Measurements from ENCODE around the gene HLA-DQB1.

Gene HLA-DQB1

DNA sequence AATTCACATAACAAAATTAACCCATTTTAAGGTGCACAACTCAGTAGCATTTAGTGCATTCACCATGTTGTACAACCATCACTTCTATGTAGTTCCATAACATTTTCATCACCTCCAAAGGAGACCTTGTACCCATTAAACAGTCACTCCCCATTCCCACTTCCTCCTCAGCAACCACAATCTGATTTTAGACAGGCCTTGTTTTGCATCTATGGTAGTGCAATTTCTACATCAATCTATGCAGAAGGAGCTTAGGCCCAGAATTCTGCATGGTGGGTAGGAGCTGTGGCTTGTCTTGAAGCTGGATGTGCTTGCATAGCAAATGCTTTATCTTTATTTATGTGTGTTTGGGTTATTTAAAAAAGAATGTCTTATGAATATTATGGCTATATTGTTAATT, 42.8 kb downstream of the HLA-DQB1 start:
- DNase-seq = no peak

DNA sequence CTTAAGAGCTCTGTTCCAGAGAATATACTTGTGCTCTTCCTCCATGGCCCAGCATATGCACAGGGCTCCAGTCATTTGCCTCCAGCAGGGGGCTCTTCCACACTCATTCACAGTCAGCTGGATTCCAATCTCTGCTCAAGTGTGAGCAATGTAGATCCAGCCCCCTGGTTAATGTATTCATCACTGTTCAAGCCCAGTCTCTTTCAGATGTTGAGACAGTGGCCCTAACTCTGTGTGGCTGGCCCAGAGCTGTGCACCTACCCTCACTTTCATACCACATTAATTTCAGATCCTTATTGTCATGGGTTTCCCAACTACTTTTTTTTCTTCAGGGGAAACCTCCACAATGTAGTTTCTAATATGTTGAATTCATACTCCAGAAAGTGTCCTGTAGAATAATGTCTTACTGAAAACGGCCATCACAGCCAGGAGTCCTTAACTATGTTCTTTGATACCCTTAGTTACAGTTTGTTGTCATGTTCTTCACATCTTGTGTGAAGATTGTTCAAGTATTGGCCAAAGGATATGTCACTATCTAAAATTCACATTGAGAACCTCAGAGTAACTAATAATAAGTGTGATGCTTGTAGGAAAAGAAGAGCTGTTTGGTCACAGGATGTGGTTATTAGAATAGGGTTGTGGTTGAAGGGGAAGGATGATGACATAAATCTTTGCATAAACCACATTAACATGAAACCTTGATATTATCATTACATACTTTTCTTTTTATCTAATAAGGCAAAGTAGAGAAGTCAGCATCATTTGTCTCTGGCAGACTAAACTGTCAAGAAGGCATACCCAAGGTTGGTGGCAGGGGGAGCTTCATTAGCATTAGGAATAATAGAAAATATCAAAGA, 43.7 kb downstream of the HLA-DQB1 start:
- peak; percentile 36 for DNase-seq

DNA sequence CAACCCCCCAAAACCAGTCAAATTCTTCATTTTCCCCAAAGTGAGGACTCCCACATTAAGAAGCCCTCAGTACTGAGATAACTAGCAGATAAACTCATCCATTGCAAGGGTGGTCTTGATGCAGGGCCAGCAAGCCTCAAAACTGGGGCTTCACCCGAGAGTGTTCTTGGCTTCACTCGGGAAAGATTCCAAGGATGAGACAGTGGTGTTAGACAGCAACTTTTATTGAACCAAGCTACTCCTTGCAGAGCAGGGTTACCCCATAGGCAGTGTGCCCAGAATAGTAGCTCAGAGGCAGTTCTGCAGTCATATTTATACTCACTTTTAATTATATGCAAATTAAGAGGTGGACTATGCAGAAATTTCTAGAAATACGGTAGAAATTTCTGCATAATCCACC, 45.1 kb downstream of the HLA-DQB1 start:
- no peak for DNase-seq

DNA sequence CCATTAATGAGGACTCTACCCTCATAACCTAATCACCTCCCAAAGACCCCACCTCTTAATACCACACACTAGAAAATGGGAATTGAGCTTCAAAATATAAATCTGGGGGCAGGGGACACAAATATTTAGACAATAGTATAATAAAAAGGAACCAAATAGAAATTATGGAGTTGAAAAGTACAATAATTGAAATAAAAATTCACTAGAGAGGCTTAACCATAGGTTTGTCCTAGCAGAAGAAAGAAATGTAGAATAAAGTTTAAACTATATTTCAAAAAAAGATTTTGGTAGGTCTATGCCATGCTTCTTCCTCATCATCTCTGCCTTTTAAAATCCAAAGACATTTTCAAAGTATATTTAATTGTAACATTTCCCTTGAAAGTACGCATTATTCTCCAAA, 48.7 kb downstream of the HLA-DQB1 start:
- no peak for DNase-seq

DNA sequence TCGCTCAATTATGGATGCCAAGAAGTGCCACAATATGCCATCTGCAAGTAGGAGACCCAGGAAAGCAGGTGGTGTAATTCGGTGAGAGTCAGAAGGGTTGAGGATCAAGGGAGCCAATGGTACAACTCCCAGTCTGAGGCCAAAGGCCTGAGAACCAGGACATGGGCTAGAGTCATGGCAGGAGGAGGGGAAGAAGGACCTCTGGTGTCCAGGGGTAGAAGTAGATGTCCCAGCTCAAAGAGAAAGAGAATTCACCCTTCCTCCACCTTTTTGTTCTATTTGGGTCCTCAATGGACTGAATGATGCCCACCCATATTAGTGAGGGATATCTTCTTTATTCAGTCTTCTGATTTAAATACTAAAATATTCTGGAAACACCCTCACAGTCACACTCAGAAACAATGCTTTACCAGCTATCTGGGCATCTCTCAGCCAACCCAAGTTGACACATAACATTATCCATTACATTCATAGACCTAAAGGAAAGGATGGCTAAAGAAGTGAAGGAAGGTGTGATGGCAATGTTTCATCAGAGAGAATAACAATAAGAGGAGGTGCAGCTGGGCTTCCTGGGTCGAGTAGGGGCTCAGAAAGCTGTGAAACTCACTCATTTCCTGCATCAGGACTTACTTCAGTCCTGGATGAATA, 50.4 kb downstream of the HLA-DQB1 start:
- no peak for DNase-seq

DNA sequence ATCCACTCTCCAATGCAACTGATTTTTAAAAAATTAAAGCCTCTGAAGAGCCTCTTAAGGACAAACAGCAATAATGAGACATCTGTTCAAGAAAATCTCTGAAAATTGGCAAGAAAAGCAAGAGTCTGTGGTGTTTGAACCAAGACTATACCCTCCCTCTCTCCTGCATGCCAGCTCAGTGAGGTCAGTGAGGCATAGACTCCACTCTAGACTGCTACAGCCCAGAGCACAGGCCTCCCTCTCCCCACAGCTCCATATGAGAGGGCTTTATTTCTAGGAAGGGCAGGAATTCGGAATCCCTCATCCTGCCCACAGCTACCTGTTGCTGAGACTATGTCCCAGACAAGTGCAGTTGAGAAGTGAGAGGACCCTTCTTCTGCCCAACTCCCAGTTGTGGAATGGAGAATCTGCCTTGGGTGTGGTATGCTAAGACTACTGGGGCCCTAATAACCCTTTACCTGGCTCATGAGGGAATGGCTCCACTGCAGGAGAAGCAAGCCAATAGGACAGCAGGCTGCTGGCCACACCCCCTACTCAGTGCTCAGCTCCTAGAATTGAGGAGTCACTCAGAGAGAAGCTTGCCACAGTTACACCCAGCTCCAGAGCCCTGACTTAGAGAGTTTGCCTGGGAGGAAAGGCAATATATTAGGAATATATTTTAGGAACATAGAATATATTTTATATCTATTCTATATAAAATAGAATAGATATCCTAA, 51.9 kb downstream of the HLA-DQB1 start:
- no peak for DNase-seq

DNA sequence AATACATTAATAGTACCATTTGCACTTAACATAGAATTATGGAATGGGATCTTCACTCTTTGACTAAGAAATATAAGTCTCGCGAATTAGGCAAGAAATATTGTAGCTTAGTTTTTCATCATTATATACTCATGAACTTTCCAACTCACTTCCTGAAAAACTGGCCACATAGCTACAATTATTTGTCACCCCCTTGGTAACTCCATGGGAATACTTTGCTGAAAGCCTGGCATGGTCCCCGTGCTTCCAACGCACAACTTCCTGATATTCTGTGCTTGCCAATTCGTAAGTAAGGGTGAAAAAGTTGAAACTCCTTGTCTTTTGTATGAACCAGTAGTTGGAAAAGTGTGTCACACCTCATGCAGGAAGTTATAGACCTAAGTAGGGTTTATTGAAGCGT, 53.0 kb downstream of the HLA-DQB1 start:
- DNase-seq = no peak

DNA sequence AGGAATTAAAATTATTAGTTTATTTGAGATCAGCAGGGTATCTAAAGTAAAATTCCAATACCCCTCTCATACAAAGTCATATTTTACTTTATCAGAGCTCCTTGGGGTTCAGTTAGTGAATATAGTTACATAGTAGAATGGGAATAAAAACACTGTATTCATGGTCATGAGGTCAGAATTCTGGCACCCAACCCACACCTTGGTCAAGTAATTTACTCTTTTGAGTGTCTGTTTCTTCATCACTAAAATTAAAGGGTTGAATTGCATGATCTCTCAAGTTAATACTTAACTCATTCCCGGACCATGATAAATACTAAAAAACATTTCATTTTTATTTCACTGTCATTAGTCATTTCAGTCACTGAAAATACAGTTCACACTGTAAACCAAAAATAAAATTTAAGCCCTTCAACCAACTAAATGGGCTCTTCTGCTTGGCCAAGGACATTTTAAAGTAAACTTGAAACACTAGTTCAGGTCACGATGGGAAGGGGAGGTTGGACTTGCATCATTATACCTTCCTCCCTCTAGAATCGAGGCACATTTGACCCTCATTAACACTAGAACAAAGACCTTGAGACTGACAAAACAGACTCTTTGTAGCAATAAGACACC, 55.7 kb downstream of the HLA-DQB1 start:
- no peak for DNase-seq

DNA sequence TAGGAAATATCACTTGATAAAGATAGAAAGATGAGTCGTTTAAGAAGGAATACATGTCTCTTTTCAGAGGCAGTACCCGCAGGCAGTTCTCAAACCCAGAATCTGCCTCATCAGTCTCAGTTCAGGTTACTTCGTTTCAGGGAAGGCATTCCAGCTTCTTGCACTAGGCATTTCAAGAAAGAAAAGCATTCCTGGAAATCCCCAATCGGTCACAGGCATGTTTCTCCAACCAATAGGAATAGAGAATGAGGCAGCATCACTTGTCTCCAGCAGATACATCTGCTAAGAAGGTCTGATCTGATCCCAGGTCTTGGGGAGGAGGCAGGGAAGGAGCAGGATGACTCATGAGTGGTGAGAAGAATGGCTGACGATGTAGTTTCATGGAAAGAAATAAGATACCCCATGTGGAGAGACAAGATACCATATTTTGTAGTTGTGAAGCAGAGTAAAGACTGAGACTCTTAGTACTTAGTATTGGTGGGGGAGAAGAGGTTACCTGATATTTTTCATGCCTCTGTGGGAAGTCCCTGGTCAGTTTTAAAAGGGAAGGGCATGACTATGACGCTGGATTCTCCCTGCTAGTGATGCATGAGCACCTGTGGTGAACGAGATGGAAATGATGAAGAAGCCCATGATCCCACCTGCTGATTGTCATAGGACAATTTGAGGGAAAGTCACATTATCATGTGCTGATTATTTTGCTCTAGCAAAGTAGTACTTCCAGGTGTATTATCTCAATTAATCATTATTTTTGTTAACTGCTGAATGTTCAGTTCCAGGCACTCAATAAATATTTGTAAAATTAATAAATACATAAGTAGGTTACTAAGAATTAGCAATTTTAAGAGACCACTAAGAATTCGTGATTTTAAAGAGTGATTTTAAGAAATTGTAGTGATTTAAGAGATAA, 56.5 kb downstream of the HLA-DQB1 start:
- DNase-seq = peak; percentile 24
